ENCODE results near the gene PCGF6.

- TF ChIP-seq CTCF (IDR thresholded peaks at IDR 0.05; ENCODE audit: insufficient read depth, low read length, poor library complexity, severe bottlenecking): no peak
- TF ChIP-seq EZH2phosphoT487 (conservative IDR thresholded peaks at IDR 0.05; ENCODE audit: low read length): no peak
These were observed 16.4 kb downstream of the PCGF6 start for GRCh38 chr10:103334567-103334966.

All from SU-DHL-6 (cell line).